GM18502 (cell line): Measurements from ENCODE around the gene ENG.
A peak's percentile ranks its signal among the peaks of the same experiment; 100 is the strongest.
"Not testable (repeated sequence)": the region's sequence is repeated elsewhere in the genome, so short reads cannot be mapped to it uniquely, and the experiment has no call there.

Experiments used
- ATAC-seq: cut with Tn5 transposase; IDR thresholded peaks from one replicate; pipeline ENCODE4 v1.9.1; 2021; ENCODE audit warnings: mild to moderate bottlenecking; ENCODE audit not compliant: unreplicated experiment, poor library complexity

The ENG gene

DNA sequence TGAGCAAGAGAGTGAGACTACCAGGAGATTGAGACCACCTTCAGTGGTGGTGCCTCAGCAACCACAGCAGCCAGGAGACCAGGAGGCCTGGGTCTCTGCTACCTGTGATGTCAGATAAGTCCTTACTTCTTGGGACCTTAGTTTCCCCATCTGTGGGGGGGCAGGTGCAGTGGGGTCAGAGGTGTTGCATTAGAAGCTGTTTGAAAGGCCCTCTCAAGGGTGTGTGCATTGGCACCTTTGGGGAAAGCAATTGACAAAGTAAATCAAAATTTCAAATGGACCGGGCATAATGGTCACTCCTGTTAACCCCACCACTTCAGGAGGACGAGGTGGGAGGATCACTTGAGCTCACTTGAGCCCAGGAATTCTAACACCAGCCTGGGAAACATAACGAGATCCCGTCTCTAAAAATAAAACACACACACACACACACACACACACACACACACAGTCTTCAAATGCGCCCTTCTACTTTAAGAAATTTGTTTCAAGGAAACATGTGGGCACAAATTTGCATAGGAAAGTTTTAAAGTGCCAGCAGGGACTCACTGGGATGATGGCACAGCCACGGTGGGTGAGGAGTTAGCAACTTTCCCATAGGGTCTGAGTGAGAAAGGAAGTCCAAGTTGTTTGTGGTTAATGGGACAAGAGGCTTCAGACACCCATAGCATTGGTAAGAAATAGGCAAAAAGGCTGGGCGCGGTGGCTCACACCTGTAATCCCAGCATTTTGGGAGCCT, 24.4 kb upstream of the ENG start:
- no peak for ATAC-seq

GRCh38 chr9:127878001-127878651, 23.7 kb upstream of the ENG start:
- ATAC-seq: no peak

GRCh38 chr9:127877566-127877998, 23.1 kb upstream of the ENG start, which contains the start of gene AK1:
TSS of gene AK1 (minus strand) at chr9:127877675. CDS start at chr9:127874617, 3,058 bp downstream.
- no peak for ATAC-seq

GRCh38 chr9:127876764-127877562, 22.5 kb upstream of the ENG start:
- ATAC-seq: no peak

DNA sequence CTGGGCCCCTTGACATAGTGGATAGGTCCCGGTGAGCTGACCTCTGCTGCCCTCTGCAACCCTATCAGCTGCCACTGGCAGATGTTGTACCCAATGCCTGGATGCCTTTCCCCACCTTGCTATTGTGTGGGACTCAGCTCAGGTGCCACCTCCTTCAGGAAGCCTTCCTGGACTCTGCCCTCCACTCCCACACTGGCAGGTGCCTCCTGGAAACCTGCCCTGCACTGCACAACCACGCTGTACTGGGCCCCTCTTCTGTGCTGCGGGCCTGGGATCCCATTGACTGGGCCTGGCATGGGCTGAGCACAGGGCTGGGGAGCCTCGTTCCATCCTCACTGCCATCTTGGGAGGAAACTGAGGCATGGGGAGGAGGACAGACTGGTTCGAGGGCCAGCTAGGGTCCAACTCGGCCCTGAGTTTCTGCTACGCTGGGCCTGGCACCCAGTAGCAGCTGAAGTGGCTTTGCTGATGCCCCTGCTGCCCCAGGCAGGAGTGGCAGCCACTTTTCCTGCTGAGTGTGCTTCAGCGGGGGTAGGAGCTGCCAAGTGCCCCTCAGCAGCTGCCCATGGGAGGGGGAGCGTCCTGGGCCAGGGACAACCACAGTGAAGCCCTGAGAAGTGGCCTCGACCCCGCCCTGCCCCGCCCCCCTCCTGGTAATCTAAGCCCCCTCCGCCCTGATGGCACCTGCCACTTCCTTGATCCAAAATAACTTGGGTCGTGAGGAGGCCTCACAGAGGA, 21.7 kb upstream of the ENG start:
- no peak for ATAC-seq

DNA sequence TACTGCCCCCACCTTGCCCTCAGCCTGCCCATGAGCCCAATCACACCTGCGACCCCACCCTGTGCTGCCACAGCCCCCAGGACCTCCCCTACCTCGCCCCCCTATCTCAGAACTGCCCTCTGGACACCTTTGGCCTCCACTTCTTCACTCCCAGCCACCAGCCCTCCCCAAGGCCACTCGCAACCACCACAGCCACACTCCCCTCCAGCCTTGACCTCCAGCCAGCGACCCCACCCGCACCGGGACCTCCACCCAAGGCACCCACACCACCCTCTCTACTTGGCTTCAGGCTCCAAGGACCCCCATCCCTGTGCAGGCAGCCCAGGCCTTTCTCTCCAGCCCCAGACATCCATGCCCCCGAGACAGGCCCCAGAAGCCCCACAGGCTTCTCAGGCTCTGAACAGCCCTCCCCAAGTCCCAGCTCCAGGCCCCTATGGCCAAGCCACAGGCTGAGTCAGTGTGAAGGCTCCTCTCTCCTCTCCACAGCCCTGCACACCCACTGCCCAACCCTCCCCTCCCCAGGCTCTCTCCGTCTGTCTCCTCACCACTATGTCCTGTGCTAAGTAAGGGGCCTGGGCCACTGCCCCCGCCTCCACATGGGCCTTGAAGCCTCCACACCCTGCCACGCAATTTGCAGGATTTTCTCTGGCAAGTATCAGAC, 21.0 kb upstream of the ENG start:
- ATAC-seq: no peak

DNA sequence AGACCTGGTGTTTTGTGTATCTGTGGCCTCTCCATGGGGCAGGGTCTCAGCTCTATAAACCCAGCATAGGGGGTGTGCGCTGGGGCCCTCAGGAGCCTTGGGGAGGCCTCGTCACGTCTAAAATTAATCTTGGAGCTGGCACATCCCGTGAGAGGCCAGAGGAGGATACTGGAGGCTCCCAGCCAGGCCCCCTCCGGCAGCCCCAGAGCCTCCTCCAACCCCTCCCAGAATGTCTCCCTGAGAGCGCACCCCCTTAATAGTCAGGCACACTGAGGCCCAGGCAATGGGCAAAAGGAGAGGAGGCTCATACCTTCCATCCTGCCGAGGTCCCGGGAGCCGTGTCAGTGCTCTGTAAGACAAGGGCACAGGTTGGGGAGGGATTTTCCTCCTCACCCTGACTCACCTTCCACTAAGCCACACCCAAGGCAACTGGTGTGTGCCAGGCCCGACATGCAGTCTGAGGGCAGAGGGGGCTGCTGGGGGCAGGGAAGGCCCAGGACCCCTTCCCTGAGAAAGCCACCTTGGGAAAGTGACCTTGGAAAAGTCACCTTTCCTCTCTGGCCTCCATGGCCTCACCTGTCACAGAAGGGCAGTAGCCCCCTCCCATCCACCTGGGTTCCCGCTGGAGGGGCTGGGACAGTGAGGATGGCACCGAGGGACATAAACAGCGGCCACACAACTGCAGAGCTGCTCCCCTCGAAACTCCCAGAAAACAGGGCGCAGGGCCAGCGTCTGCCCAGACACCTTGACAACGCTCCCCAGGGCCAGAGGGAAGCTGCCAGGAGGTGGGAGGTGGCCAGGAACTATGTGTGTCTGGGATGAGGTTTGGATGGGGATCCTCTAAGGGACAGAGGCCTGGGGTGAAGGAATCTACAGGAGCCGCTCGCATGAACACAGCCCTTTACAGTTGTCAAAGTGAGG, 20.1 kb upstream of the ENG start:
- ATAC-seq: no peak

DNA sequence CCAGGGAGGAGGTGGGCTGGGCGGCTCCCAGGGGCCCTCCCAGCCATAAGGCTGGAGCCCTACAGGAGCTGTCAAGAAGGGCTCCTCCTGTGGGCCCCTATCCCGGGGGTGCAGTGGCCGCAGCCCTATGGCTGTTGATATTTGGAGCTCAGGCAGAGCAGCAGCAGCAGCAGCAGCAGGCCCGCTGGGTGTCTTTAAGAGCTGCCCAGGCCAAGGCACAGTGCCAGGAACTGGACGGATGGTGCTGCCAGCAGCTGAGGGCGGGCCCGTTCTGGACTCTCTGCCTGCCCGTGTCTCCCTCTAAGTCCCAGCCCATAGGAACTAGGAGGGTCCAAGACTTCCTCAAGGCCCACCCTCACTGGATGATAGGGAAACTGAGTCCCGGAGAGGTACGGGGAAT, 19.4 kb upstream of the ENG start:
- no peak for ATAC-seq

DNA sequence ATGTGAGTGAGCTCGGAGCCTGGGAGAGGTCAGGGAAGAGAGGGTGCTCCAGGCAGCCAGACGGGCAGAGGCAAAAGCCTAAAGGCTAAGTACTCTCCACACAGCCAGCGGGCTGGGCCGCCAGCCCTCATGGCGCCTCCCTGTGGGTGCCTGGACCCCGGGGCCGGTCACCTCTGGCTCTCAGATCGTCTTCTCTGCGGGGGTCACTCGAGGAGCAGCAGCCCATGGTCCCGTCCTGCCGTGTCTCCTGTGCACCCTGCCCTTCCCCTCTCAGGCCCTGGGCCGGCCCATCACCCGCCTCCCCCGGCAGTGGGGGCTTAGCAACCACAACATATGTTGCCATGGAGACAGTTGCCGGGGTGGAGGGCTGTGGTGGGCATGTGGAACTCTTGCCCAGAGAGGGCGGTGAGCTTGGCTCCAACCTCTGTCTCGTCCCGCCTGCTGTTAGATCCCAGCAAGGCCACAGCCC, 18.8 kb upstream of the ENG start:
- ATAC-seq: no peak

- no peak for ATAC-seq
Observed at GRCh38 chr9:127872369-127873222, 18.1 kb upstream of the ENG start.

- no peak for ATAC-seq
Observed at GRCh38 chr9:127871531-127871930, 17.1 kb upstream of the ENG start.

DNA sequence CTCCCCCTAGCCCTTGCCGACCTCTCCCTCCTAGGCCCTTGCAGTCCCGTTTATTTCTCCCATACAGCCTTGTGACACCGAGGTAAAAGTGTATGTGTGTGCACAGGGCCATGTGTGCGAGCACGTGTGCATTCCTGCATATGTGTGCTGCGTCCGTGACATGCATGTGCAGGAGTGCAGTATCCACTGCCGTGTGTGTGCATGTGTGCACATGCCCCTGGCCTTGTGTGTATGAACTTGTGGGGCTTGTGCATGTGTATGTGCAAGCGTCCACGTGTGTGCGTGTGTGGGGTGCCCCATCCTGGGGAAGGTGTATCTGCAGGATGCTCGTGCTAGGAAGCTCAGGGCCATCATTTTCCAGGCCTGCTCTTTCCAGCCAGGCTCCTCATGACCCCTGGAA, 16.4 kb upstream of the ENG start:
- ATAC-seq: no peak

DNA sequence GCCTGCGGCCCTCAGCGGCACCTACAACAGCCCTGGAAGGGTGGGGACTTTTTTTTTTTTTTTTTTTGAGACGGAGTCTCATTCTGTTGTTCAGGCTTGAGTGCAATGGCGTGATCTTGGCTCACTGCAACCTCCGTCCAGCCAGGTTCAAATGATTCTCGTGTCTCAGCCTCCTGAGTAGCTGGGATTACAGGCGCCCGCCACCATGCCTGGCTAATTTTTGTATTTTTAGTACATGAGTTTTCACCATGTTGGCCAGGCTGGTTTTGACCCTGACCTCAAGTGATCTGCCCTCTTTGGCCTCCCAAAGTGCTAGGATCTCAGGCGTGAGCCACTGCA, 15.7 kb upstream of the ENG start:
- not testable (repeated sequence) for ATAC-seq

GRCh38 chr9:127869310-127870152, 15.1 kb upstream of the ENG start:
- ATAC-seq: peak; percentile 68

- ATAC-seq: no peak
Observed at GRCh38 chr9:127868278-127868902, 13.9 kb upstream of the ENG start.

DNA sequence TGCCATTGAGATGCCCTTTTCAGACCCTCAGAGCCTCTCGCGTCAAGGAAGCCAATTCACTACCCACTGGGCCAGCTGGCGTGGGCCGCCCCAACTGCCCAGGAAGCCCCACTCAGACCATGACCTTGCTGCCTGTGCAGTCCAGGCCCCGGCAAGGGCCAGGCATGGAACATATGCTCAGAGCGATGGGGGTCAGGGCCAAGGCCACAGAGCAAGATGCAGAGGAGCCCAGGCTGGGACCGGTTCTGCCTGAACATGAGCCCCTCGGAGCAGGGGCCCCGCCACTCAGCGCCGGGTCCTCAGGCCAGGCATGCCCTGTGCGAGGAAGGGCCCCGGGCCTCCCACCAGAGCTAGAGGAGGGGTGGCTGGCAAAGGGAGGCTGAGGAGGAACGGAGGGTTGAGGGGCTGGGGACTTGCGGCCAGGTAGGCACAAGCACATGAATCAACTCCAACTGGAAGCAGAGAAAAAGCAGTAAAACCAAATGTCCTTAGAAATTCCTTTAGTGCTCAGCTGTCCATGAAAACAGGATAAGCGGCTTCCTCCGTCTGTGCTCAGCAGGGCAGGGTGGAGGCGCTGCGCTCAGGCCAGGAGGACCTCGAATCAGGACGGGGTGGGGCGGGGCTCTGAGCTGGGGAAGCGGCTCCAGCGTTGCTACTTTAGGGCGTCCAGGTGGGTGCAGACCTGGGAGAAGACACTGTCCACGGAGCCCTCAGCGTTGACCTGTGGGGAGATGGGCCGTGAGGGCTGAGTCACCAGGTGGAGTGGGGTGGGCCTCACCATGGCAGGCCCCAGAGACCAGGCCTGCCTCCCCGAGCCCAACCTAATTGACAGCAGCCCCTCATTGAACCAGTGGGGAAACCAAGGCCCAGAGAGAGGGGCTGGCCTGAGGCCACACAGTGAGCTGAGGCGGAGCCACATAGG, 13.2 kb upstream of the ENG start:
- no peak for ATAC-seq
